ENCODE measurements around the gene HCRTR2.
"Not testable (repeated sequence)": the region's sequence is repeated elsewhere in the genome, so short reads cannot be mapped to it uniquely, and the experiment has no call there.

The HCRTR2 gene

DNA sequence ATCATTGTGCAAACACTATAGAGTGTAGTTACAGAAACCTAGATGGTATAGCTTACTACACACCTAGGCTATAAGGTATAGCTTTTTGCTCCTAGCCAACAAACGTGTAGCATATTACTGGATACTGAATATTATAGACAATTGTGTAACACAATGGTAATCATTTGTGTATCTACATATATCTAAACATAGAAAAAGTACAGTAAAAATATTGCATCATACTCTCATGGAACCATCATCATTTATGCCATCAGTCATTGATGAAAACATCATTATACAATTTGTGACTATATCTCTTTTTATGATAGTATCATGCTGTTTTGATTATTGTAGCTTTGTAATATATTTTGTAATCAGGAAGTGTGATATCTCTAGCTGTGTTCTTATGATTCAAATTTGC lies 21.0 kb upstream of the HCRTR2 start:
- TF ChIP-seq, protein P1, sequence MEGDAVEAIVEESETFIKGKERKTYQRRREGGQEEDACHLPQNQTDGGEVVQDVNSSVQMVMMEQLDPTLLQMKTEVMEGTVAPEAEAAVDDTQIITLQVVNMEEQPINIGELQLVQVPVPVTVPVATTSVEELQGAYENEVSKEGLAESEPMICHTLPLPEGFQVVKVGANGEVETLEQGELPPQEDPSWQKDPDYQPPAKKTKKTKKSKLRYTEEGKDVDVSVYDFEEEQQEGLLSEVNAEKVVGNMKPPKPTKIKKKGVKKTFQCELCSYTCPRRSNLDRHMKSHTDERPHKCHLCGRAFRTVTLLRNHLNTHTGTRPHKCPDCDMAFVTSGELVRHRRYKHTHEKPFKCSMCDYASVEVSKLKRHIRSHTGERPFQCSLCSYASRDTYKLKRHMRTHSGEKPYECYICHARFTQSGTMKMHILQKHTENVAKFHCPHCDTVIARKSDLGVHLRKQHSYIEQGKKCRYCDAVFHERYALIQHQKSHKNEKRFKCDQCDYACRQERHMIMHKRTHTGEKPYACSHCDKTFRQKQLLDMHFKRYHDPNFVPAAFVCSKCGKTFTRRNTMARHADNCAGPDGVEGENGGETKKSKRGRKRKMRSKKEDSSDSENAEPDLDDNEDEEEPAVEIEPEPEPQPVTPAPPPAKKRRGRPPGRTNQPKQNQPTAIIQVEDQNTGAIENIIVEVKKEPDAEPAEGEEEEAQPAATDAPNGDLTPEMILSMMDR (IDR thresholded peaks at IDR 0.05; ENCODE audit: low read depth, low read length), result no peak
- H3K4me3 ChIP-seq (ENCODE audit: low read depth, low read length), result no peak overlapping the region

DNA sequence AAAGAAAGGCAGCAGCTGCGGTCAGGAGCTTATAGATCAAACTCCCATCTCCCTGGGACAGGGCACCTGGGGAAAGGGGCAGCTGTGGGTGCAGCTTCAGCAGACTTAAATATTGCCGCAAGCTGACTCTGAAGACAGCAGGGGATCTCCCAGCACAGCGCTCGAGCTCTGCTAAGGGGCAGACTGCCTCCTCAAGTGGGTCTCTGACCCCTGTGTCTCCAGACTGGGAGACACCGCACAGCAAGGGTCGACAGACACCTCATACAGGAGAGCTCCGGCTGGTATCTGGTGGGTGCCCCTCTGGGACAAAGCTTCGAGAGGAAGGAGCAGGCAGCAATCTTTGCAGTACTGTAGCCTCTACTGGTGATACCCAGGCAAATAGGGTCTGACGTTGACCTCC lies 15.5 kb upstream of the HCRTR2 start:
- H3K4me3 ChIP-seq (ENCODE audit: low read depth, low read length), result not testable (repeated sequence)

DNA sequence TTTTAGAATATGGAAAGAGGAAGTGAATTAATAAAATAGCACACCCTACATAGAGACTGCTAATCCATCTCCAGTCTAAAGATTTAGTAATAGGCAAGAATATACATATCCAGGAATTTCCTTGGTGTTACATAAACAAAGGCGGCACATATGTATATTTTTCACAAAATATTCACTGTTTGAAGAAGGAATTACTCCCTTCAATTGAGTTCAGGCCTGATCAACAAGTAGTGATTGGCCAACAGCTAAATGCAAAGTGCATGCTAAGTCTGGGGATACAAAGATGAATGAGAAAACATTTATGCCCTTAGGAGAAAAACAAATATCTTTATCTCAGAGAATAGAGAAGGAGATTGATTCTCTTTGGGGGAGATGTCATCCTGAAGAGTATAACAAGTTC lies 6.5 kb upstream of the HCRTR2 start:
- TF ChIP-seq, protein P1 (IDR thresholded peaks at IDR 0.05; ENCODE audit: low read depth, low read length), result no peak
- no peak overlapping the region for H3K4me3 ChIP-seq (ENCODE audit: low read depth, low read length)

DNA sequence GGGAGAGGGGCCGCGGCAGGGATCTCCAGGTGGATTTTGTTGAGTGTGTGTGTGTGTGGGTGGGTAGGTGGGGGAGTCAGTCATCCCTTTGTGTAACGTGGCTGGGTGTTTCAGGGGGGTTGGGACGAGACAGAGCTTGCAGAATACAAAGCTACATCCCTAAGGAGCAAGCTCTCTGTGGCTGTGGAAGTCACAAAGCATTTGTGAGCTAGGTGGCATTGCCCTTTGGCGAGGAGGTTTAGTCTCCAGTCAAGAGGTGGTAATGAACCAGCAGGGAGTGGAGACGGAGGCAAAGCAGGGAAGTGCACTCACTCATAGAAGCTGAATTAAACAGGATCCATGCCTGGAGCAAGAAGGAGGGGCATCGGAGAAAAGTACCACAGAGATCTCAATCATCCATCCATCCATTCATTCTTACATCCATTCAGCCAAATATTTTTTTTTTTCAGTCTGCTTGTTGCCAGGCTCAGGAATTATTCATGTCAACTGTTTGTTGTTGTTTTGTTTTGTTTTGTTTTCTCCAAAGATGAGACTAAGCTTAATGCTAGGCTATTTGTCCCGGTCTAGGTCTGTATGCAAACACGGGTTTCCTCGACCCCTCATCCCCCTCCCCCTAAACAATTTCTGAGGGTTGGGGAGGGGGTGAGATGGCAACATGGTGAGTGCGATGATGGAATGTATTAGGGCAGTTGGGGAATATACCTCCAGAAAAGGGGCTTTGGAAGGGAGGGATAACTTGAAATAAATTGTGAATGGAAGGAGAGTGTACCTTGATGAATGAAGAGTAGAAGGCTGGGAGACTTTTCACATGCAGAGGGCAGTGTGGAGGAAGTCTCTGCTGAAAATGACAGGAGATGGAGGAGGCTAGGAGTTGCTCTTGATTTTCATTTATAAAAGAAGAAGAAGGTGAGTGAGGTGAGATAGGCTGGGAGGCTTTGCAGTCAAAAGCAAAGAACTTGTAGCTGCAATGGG lies 1.0 kb downstream of the HCRTR2 start:
- no peak overlapping the region for H3K4me3 ChIP-seq (ENCODE audit: low read depth, low read length)
- TF ChIP-seq, protein P1 (IDR thresholded peaks at IDR 0.05; ENCODE audit: low read depth, low read length), result no peak

DNA sequence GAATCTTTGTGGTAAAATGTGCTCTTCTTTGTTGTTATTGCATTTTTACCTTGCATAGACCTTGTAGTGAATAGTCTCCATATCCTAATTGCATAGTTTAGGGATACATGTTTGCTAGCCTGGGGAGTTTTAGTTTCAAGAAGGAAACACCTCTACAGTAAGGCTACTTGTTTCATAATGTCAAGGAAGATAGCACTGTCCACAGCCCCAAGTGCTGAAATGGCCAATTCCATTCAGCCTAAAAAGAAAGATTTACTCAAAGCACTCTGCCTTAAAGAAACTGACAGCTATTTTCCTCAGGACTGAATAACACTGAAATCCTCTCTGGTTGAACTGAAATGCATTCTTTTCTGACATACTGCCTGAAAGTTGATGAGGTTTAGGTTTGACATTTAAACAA lies 2.6 kb downstream of the HCRTR2 start:
- TF ChIP-seq, protein P1 (IDR thresholded peaks at IDR 0.05; ENCODE audit: low read depth, low read length), result no peak
- H3K4me3 ChIP-seq (ENCODE audit: low read depth, low read length), result no peak overlapping the region

DNA sequence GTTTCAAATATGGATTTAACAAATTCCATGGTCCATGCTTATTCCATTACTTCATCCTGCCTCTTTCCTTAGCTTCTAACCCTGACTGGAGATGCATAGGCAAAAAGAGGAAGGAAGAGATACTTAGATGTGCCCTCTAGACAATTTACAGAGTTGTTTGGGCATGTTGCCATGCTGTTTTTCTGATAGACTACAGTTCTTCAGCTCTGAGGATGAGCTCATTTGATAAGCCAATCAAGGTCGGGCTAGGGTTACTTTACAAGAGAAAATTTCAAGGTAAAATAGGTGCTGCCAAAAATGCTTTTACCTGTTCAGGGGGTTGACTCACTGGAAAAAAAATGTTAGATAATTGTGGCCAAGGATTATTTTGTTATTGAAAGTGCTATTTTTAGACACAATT lies 5.9 kb downstream of the HCRTR2 start:
- TF ChIP-seq, protein P1 (IDR thresholded peaks at IDR 0.05; ENCODE audit: low read depth, low read length), result no peak
- H3K4me3 ChIP-seq (ENCODE audit: low read depth, low read length), result no peak overlapping the region

DNA sequence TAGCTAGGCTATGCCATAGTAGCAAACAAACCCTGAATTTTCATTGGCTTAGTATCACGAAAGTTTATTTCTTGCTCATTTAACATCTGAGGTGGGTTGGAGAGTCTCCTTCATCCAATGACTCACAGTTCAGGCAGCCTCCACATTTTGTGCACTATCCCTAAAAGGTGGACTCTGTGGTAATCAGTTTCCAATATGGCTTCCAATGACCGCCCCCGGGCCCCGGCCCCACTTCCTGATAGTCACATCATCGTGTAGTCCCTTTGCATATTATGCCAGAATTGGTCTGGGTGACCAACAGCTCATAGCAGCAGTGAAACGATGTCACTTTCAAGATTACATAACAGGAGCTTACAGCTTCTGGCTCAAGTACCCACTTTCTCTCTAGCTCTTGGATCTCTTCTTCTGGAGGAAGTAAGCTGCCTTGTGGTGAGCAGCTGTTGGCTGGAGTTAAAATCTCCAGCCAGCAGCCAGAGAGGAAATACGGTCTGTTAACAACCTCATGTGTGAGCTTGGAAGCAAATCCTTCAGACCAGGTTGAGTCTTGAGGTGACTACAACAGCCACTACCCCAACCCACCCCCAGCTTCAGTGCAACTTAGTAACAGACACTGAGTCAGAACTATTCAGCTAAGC lies 7.8 kb downstream of the HCRTR2 start:
- TF ChIP-seq, protein P1 (IDR thresholded peaks at IDR 0.05; ENCODE audit: low read depth, low read length), result no peak

More for the DNA sequence above, 7.8 kb downstream of the HCRTR2 start:
- H3K4me3 ChIP-seq (ENCODE audit: low read depth, low read length), result no peak overlapping the region

Measured in WI38 (cell line).